Esophagus (tissue), 2 donors: ENCODE measurements around the gene KCNK7. TPM values are rescaled to one million over a fixed set of nuclear protein-coding genes. Genes with fewer than 3 reads are reported as not detected.

Experiments
- H3K27ac ChIP-seq, 2 donors: one replicate each; pipeline ENCODE4 v1.5.1; 2013; ENCODE audit warnings: low read depth in 2 of 2, mild to moderate bottlenecking in 2 of 2, inconsistent platforms in 1 of 2, low read length in 1 of 2, moderate library complexity in 1 of 2
- H3K27me3 ChIP-seq, 2 donors: one replicate each; pipeline ENCODE4 v1.6.1; 2013; ENCODE audit warnings: low read length in 2 of 2, control low read depth in 1 of 2, mild to moderate bottlenecking in 1 of 2; ENCODE audit not compliant: insufficient read depth in 2 of 2, control insufficient read depth in 1 of 2
- H3K36me3 ChIP-seq, 2 donors: one replicate each; pipeline ENCODE4 v1.6.1; 2013; ENCODE audit warnings: low read length in 1 of 2; ENCODE audit not compliant: control insufficient read depth in 2 of 2, insufficient read depth in 2 of 2
- H3K4me1 ChIP-seq, 2 donors: one replicate each; pipeline ENCODE4 v1.6.1; 2013; ENCODE audit warnings: low read length in 1 of 2; ENCODE audit not compliant: control insufficient read depth in 2 of 2, insufficient read depth in 2 of 2
- H3K4me3 ChIP-seq, 2 donors: one replicate each; pipeline ENCODE4 v1.5.1; 2013; ENCODE audit warnings: low read length in 2 of 2, mild to moderate bottlenecking in 2 of 2, low read depth in 1 of 2, moderate library complexity in 1 of 2
- H3K9me3 ChIP-seq, 2 donors: one replicate each; pipeline ENCODE4 v1.6.1; 2013; ENCODE audit warnings: mild to moderate bottlenecking in 2 of 2, low read depth in 1 of 2, low read length in 1 of 2, moderate library complexity in 1 of 2; ENCODE audit not compliant: control insufficient read depth in 2 of 2, insufficient read depth in 1 of 2
- WGBS, 2 donors: extraction: QIAGEN DNeasy Blood & Tissue Kit; methylation state at CpG; one replicate each; pipeline ENCODE4 v1.1.7; 2013; 5-methylcytosine and 5-hydroxymethylcytosine counted together
- polyA plus RNA-seq, 2 donors: library from polyadenylated mRNA; stranded (reverse); fragments of 200-250 nt; gene quantifications; one replicate each; pipeline ENCODE4 v1.2.3, GENCODE V29; 2013
- donor health status: healthy with polysubstance abuse.
- donor health status: Bipolar disorder and iron deficiency.

The KCNK7 gene
- polyA plus RNA-seq, 2 donors = 18.4 to 19.8 TPM

GRCh38 chr11:65604258-65604657 lies 8.7 kb upstream of the KCNK7 start:
- Histone ChIP-seq H3K36me3 (peaks cover 7 to 32% of the 10 kb centered on the region in 2 donors), H3K27me3 (no peaks in the 10 kb centered on the region), H3K9me3 (no peaks in the 10 kb centered on the region), H3K4me3 (no peak overlapping the region), H3K4me1 (peaks cover 7 to 10% of the 10 kb centered on the region in 2 donors), H3K27ac (no peak overlapping the region)
- WGBS, 2 donors = 94 to 95% methylated on average over 1 of the region's 1 CpG

- Histone ChIP-seq H3K4me1 (peaks cover 7 to 8% of the 10 kb centered on the region in 2 donors), H3K27ac (no peak overlapping the region), H3K36me3 (peaks cover 17 to 31% of the 10 kb centered on the region in 2 donors), H3K4me3 (no peak overlapping the region), H3K9me3 (no peaks in the 10 kb centered on the region), H3K27me3 (no peaks in the 10 kb centered on the region)
- WGBS, 2 donors = 93 to 98% methylated on average over 6 of the region's 6 CpGs
Observed at GRCh38 chr11:65599955-65600246, 4.3 kb upstream of the KCNK7 start.

DNA sequence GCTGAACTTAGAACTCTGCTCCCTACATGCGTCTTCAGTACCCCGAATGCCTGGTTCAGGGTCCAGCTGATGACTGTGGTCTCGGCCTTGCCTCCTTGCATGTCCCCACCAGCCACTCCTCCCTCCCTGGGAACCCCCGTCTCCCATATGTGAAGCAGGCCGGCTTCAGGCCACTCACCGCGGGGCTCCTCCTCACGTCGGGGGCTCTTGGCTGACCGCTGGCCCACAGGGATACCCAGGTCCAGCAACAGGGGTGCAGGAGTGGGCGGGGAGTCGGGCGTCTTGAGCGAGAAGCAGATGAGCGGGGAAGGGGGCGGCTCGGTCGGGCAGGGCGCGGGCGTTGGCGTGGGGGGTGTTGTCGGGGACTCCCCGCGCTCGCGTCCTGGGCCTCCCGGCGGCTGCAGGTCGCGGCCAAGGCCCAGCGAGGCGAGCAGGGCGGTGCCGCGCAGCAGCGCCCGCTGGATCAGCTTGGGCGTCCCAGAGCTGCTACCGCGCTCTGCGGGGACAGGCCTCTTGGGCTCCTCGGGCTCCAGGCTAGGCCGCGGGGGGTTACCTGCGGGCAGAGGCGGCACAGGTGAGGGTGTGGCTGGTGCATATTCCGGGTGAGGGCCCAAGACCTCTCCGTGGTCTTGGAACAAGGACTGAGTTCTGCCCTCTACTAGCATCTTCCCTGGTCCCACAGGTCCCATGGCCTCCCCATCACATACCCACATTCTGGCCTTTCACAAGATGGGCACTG lies 3.8 kb upstream of the KCNK7 start:
- H3K4me1 ChIP-seq = peaks cover 7 to 10% of the 10 kb centered on the region in 2 donors
- H3K36me3 ChIP-seq = peaks cover 13 to 26% of the 10 kb centered on the region in 2 donors
- 82 to 88% methylated on average over 48 to 49 of the region's 49 CpGs for WGBS, 2 donors
- no peaks in the 10 kb centered on the region for H3K27me3 ChIP-seq
- no peak overlapping the region for H3K27ac ChIP-seq
- H3K4me3 ChIP-seq = no peak overlapping the region
- no peaks in the 10 kb centered on the region for H3K9me3 ChIP-seq

DNA sequence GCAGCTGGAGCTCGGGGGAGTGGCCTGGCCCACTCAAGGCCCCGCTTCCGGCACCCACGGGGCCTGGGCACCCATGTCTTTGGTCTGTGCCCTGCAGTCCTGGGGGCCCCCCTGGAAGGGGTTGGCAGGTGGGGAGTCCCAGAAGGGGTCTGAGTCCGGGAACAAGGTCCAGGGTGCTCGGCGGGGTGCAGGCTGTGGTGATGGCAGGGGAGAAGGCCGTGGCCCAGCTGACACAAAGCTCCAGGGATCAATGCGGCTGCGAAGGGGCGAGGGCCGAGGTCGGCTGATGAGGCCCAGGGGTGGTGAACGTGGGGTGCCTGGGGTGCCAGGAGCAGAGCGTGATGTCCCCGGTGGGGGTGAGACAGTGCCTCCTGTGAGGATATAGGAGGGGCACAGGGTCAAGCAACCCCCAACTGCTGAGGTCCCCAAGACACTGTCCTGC lies 2.7 kb upstream of the KCNK7 start:
- WGBS, 2 donors = 88 to 89% methylated on average over 16 of the region's 16 CpGs
- H3K27ac ChIP-seq = no peak overlapping the region
- no peaks in the 10 kb centered on the region for H3K9me3 ChIP-seq
- H3K4me1 ChIP-seq = peaks cover 10 to 19% of the 10 kb centered on the region in 2 donors
- no peaks in the 10 kb centered on the region for H3K27me3 ChIP-seq
- H3K36me3 ChIP-seq = peaks cover 13 to 23% of the 10 kb centered on the region in 2 donors
- no peak overlapping the region for H3K4me3 ChIP-seq

GRCh38 chr11:65596520-65596919 lies 920 bp upstream of the KCNK7 start:
- 75 to 78% methylated on average over 6 of the region's 6 CpGs for WGBS, 2 donors
- Histone ChIP-seq H3K4me3 (no peak overlapping the region), H3K9me3 (no peaks in the 10 kb centered on the region), H3K27me3 (no peaks in the 10 kb centered on the region), H3K4me1 (peaks cover 10 to 32% of the 10 kb centered on the region in 2 donors), H3K36me3 (peaks cover 13 to 33% of the 10 kb centered on the region in 2 donors), H3K27ac (no peak overlapping the region)

DNA sequence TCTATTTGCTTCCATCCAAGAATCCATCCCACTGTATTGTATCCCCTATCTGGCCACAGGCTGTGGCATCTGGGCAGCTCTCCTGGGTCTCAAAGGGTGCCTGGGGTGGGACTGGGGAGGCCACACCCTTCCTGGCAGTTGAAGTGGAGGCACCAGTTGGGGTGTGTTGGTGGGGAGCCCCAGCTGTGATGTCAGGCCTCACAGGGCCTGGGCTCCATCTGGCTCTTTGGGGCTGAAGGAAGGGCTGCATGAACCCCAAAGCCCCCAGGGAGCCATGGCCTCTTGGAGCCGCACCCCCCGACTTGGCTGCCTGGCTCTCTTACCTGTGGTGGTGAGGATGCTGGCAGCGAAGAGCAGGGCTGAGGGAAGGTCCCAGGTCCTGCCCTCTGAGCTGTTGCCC lies 469 bp downstream of the KCNK7 start:
- H3K4me3 ChIP-seq = peak overlapping the region in 1 of 2 donors; percentile 10
- H3K36me3 ChIP-seq = peaks cover 13 to 36% of the 10 kb centered on the region in 2 donors
- no peaks in the 10 kb centered on the region for H3K27me3 ChIP-seq
- H3K9me3 ChIP-seq = no peaks in the 10 kb centered on the region
- peaks cover 10 to 32% of the 10 kb centered on the region in 2 donors for H3K4me1 ChIP-seq
- WGBS, 2 donors = 48 to 49% methylated on average over 3 of the region's 3 CpGs
- H3K27ac ChIP-seq = peak overlapping the region in 1 of 2 donors; percentile 81

GRCh38 chr11:65593518-65594414 lies 1.8 kb downstream of the KCNK7 start:
- H3K4me1 ChIP-seq = peaks cover 10 to 32% of the 10 kb centered on the region in 2 donors
- no peak overlapping the region for H3K4me3 ChIP-seq
- H3K27ac ChIP-seq = peak overlapping the region; percentile 16 to 79
- no peaks in the 10 kb centered on the region for H3K9me3 ChIP-seq
- H3K36me3 ChIP-seq = peaks cover 12 to 33% of the 10 kb centered on the region in 2 donors
- H3K27me3 ChIP-seq = no peaks in the 10 kb centered on the region
- 60 to 73% methylated on average over 26 of the region's 26 CpGs for WGBS, 2 donors

DNA sequence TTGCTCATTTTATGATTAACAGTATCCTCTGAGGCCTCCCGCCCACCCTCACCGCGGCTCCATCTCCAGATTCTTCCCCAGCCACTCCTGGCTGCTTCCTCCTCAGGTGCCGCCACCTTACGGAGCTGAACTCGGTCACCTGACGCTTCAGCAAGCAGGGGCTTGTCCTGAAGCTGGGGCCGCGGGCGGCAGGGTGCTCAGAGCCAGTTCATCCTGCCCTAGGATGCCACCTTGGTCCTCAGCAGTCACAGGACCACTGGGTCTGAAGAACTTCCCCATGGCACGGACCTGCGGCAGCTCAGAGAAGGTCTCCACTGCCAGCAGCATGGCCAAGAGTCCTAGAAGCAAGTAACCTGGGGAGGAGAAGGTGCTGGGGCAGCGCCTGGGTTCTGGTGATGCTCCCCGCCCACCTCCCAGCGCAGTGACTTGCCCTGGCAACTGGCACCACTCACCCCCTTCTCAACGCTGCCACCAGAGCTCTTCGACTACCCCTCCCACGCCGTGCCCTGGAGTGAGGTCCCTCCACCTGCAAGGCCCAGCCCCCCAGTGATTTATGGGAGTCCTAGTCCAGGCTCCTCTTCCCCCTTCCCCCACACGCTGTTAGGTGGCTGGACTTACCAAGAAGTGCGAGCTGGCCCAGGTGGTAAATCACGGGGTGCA lies 2.6 kb downstream of the KCNK7 start:
- Histone ChIP-seq H3K36me3 (peaks cover 5 to 26% of the 10 kb centered on the region in 2 donors), H3K27ac (peak overlapping the region; percentile 69 to 79), H3K4me3 (no peak overlapping the region), H3K9me3 (no peaks in the 10 kb centered on the region), H3K27me3 (no peaks in the 10 kb centered on the region), H3K4me1 (peaks cover 13 to 38% of the 10 kb centered on the region in 2 donors)
- 56 to 69% methylated on average over 22 of the region's 22 CpGs for WGBS, 2 donors
